ENCODE results near the gene SPTBN4. TPM values are rescaled to one million over a fixed set of nuclear protein-coding genes. Genes with fewer than 3 reads are reported as not detected.

Gene SPTBN4
- total and polyA plus RNA-seq, 2 donors (not counting 1 experiment from before 2014, with no cell fraction given), result 0.03 to 0.67 TPM

DNA sequence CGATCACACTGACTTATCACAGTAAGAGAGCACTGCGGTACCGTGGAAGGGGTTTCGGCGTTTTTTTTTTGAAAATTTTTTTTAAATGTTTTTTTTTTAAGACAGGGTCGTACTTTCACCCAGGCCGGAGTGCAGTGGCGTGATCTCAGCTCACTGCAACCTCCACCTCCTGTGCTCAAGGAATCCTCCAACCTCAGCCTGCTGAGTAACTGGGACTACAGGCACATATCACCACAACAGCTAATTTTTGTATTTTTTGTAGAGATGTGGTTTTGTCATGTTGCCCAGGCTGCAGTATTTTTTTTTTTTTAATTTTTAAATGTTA lies 153.3 kb downstream of the SPTBN4 start:
- H3K4me3 Mint-ChIP-seq, result no peak overlapping the region
- intact Hi-C loops (cut with micrococcal nuclease), result no loop called here

DNA sequence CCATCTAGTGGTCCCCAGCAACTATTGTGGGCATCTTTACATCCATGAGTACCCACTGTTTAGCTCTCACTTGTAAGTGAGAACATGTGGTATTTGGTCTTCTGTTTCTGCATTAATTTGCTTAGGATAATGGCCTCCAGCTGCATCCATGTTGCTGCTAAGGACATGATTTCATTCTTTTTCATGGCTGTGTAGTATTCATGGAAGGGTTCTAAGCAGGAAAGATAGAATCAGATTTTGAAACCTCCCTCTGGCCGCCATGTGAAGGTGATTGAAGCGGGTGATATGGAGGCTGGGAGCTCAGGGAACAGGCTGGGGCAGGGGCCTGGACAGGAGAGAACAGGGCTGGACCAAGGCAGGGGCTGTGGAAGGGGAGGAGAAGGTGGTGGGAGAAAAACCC lies 154.5 kb downstream of the SPTBN4 start:
- Histone ChIP-seq H3K4me1 (ENCODE audit: control insufficient read depth in 2 of 2, insufficient read depth in 2 of 2, low read length in 2 of 2) (no peaks in the 10 kb centered on the region), H3K9ac (ENCODE audit: low read length) (no peak overlapping the region), H3K27me3 (replicated peaks in 1 of 4; ENCODE audit: control extremely low read depth in 1 of 4, control insufficient read depth in 3 of 4, insufficient read depth in 4 of 4, low read length in 3 of 4) (no peaks in the 10 kb centered on the region), H3K27ac (ENCODE audit: low read length in 2 of 2) (no peak overlapping the region), H3K4me2 (replicated peaks; ENCODE audit: low read depth, low read length, poor library complexity, severe bottlenecking) (no peak overlapping the region), H3K79me2 (ENCODE audit: control insufficient read depth, insufficient read depth, low read length) (no peaks in the 10 kb centered on the region), H3K36me3 (replicated peaks in 1 of 2; ENCODE audit: control extremely low read depth in 1 of 2, control insufficient read depth in 1 of 2, extremely low read depth in 1 of 2, insufficient read depth in 2 of 2, low read length in 1 of 2) (peaks cover 0 to 26% of the 10 kb centered on the region in 2 experiments), H2AFZ (ENCODE audit: insufficient read depth, low read depth, low read length, poor library complexity, severe bottlenecking) (no peak overlapping the region), H3K9me3 (ENCODE audit: control extremely low read depth in 1 of 3, control insufficient read depth in 2 of 3, insufficient read depth in 1 of 3, low read length in 2 of 3) (no peaks in the 10 kb centered on the region), H4K20me1 (ENCODE audit: control insufficient read depth, insufficient read depth, low read length, poor library complexity, severe bottlenecking) (no peaks in the 10 kb centered on the region), H3K4me3 (ENCODE audit: control extremely low read depth in 1 of 5, extremely low read depth in 1 of 5, insufficient read depth in 1 of 5, low read depth in 2 of 5, low read length in 4 of 5) (no peak overlapping the region)
- TF ChIP-seq, protein P1, sequence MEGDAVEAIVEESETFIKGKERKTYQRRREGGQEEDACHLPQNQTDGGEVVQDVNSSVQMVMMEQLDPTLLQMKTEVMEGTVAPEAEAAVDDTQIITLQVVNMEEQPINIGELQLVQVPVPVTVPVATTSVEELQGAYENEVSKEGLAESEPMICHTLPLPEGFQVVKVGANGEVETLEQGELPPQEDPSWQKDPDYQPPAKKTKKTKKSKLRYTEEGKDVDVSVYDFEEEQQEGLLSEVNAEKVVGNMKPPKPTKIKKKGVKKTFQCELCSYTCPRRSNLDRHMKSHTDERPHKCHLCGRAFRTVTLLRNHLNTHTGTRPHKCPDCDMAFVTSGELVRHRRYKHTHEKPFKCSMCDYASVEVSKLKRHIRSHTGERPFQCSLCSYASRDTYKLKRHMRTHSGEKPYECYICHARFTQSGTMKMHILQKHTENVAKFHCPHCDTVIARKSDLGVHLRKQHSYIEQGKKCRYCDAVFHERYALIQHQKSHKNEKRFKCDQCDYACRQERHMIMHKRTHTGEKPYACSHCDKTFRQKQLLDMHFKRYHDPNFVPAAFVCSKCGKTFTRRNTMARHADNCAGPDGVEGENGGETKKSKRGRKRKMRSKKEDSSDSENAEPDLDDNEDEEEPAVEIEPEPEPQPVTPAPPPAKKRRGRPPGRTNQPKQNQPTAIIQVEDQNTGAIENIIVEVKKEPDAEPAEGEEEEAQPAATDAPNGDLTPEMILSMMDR (IDR thresholded peaks at IDR 0.05), result no peak
- no peak for TF ChIP-seq EZH2 (IDR thresholded peaks at IDR 0.05; ENCODE audit: borderline replicate concordance, insufficient read depth, low read depth, low read length, poor library complexity, severe bottlenecking)
- Mint-ChIP-seq H3K4me1 (peaks cover 2% of the 10 kb centered on the region), H3K27me3 (no peaks in the 10 kb centered on the region), H3K27ac (no peak overlapping the region), H3K4me3 (no peak overlapping the region), H3K9me3 (ENCODE audit: insufficient read depth) (no peaks in the 10 kb centered on the region)
- POLR2A ChIA-PET, result interaction anchor here (0.6 kb wide), 3 partner anchors 34 to 262 kb away, joined by 3 to 5 read pairs (median 5); no protein-coding TSS in a partner anchor
- no peak for DNase-seq
- WGBS (ENCODE audit: insufficient coverage), result 78% methylated on average over 2 of the region's 2 CpGs
- intact Hi-C loops (cut with micrococcal nuclease), result no loop called here
- CTCF ChIA-PET, result interaction anchor here (2.6 kb wide), 2 partner anchors 13 to 51 kb away, joined by 6 to 13 read pairs; no protein-coding TSS in a partner anchor
- no peak for ATAC-seq (ENCODE audit: low read depth)

More for the DNA sequence above, 153.3 kb downstream of the SPTBN4 start:
- peaks cover 0 to 18% of the 10 kb centered on the region in 2 experiments for H3K36me3 ChIP-seq (replicated peaks in 1 of 2; ENCODE audit: control extremely low read depth in 1 of 2, control insufficient read depth in 1 of 2, extremely low read depth in 1 of 2, insufficient read depth in 2 of 2, low read length in 1 of 2)
- no peaks in the 10 kb centered on the region for H3K79me2 ChIP-seq (ENCODE audit: control insufficient read depth, insufficient read depth, low read length)
- Mint-ChIP-seq H3K9me3 (ENCODE audit: insufficient read depth) (no peaks in the 10 kb centered on the region), H3K27me3 (no peaks in the 10 kb centered on the region), H3K4me1 (peaks cover 4% of the 10 kb centered on the region), H3K27ac (no peak overlapping the region)
- H3K9ac ChIP-seq (ENCODE audit: low read length), result no peak overlapping the region
- TF ChIP-seq EZH2 (IDR thresholded peaks at IDR 0.05; ENCODE audit: borderline replicate concordance, insufficient read depth, low read depth, low read length, poor library complexity, severe bottlenecking), result no peak
- TF ChIP-seq, protein P1 (IDR thresholded peaks at IDR 0.05), result no peak
- H2AFZ ChIP-seq (ENCODE audit: insufficient read depth, low read depth, low read length, poor library complexity, severe bottlenecking), result no peak overlapping the region
- no peaks in the 10 kb centered on the region for H4K20me1 ChIP-seq (ENCODE audit: control insufficient read depth, insufficient read depth, low read length, poor library complexity, severe bottlenecking)
- POLR2A ChIA-PET, result interaction anchor here (0.5 to 0.7 kb wide), 3 partner anchors 26 to 179 kb away, joined by 3 to 14 read pairs (median 3); no protein-coding TSS in a partner anchor
- H3K27ac ChIP-seq (ENCODE audit: low read length in 2 of 2), result no peak overlapping the region
- DNase-seq, result no peak
- WGBS (ENCODE audit: insufficient coverage), result 90% methylated on average over 1 of the region's 8 CpGs
- ATAC-seq (ENCODE audit: low read depth), result no peak
- CTCF ChIA-PET, result interaction anchor here (0.6 to 2.6 kb wide), 5 partner anchors 10 to 312 kb away, joined by 3 to 9 read pairs (median 3); no protein-coding TSS in a partner anchor
- H3K4me1 ChIP-seq (ENCODE audit: control insufficient read depth in 2 of 2, insufficient read depth in 2 of 2, low read length in 2 of 2), result no peaks in the 10 kb centered on the region
- H3K27me3 ChIP-seq (replicated peaks in 1 of 4; ENCODE audit: control extremely low read depth in 1 of 4, control insufficient read depth in 3 of 4, insufficient read depth in 4 of 4, low read length in 3 of 4), result no peaks in the 10 kb centered on the region
- H3K9me3 ChIP-seq (ENCODE audit: control extremely low read depth in 1 of 3, control insufficient read depth in 2 of 3, insufficient read depth in 1 of 3, low read length in 2 of 3), result no peaks in the 10 kb centered on the region
- H3K4me3 ChIP-seq (ENCODE audit: control extremely low read depth in 1 of 5, extremely low read depth in 1 of 5, insufficient read depth in 1 of 5, low read depth in 2 of 5, low read length in 4 of 5), result no peak overlapping the region
- no peak overlapping the region for H3K4me2 ChIP-seq (replicated peaks; ENCODE audit: low read depth, low read length, poor library complexity, severe bottlenecking)

All from B cell (primary cell).